M059J (cell line): ENCODE data around the gene OR2V1. TPM values are rescaled to one million over a fixed set of nuclear protein-coding genes. Genes with fewer than 3 reads are reported as not detected.
"Not testable (repeated sequence)": the region's sequence is repeated elsewhere in the genome, so short reads cannot be mapped to it uniquely, and the experiment has no call there.

Experiments used
- DNase-seq: peaks from one replicate; pipeline ENCODE4 v3.0.0-alpha.2; 2012; ENCODE audit warnings: low read depth
- total RNA-seq: library from RNA; depleted of rRNA; stranded (reverse); fragments of >200 nt; shearing (Covaris generic); gene quantifications from 2 replicates; pipeline ENCODE4 v1.2.3, GENCODE V29; 2014

OR2V1 gene
- total RNA-seq, 1 experiment from 2014 or later = not detected

- not testable (repeated sequence) for DNase-seq
Measured at GRCh38 chr5:181101930-181102674, 28.9 kb downstream of the OR2V1 start.

- not testable (repeated sequence) for DNase-seq
Measured at GRCh38 chr5:181101030-181101641, 29.8 kb downstream of the OR2V1 start.

- DNase-seq = no peak
Measured at GRCh38 chr5:181100121-181100875, 30.7 kb downstream of the OR2V1 start.

- DNase-seq = no peak
Measured at GRCh38 chr5:181099602-181100086, 31.3 kb downstream of the OR2V1 start.

- DNase-seq = no peak
Measured at GRCh38 chr5:181098762-181099601, 32.0 kb downstream of the OR2V1 start.

- not testable (repeated sequence) for DNase-seq
Measured at GRCh38 chr5:181097759-181098491, 33.0 kb downstream of the OR2V1 start.

- not testable (repeated sequence) for DNase-seq
Measured at GRCh38 chr5:181097383-181097753, 33.6 kb downstream of the OR2V1 start.

- DNase-seq = not testable (repeated sequence)
Measured at GRCh38 chr5:181096721-181097382, 34.1 kb downstream of the OR2V1 start.

- DNase-seq = not testable (repeated sequence)
Measured at GRCh38 chr5:181095162-181095561, 35.8 kb downstream of the OR2V1 start.

- DNase-seq = no peak
Measured at GRCh38 chr5:181092428-181092827, 38.5 kb downstream of the OR2V1 start.

- peak; percentile 11 for DNase-seq
Measured at GRCh38 chr5:181088289-181088688, 42.7 kb downstream of the OR2V1 start.

- DNase-seq = no peak
Measured at GRCh38 chr5:181087309-181087708, 43.7 kb downstream of the OR2V1 start.

- DNase-seq = no peak
Measured at GRCh38 chr5:181086884-181087205, 44.1 kb downstream of the OR2V1 start.

- DNase-seq = peak; percentile 27
Measured at GRCh38 chr5:181086026-181086883, 44.7 kb downstream of the OR2V1 start.

- DNase-seq = no peak
Measured at GRCh38 chr5:181084621-181085195, 46.3 kb downstream of the OR2V1 start.

GRCh38 chr5:181081989-181082388, 49.0 kb downstream of the OR2V1 start:
- no peak for DNase-seq

GRCh38 chr5:181076920-181077319, 54.0 kb downstream of the OR2V1 start:
- no peak for DNase-seq
